ENCODE results near the gene CLSTN3. TPM values are rescaled to one million over a fixed set of nuclear protein-coding genes. Genes with fewer than 3 reads are reported as not detected.

Gene CLSTN3
- total RNA-seq, 4 donors from 2014 or later = 18.0 to 53.4 (median 37.3) TPM

DNA sequence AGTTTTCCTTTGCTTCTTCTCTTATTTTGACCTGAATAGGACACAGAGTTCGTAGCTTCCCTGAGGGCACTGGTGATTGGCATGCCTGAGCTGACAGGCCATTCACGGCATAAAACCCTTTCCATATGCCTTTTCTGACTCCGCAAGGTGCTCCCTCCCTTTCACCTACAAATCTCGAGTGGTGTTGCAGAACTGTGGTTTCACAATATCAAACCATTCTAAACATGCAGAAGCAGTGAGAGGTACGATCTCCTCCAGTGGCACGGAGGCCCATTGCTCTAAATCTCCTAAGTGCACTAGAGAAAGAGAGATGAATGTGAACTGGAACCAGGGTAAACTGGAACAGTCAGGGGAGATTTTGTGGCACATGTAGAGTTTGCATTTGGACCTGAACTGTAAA, 23.9 kb downstream of the CLSTN3 start:
- intact Hi-C loops (cut with DNase I) = no loop called here
- H3K4me3 ChIP-seq (replicated peaks in 1 of 3) = no peak overlapping the region
- H3K36me3 ChIP-seq = peaks cover 11 to 20% of the 10 kb centered on the region in 2 donors
- TF ChIP-seq, protein P1, sequence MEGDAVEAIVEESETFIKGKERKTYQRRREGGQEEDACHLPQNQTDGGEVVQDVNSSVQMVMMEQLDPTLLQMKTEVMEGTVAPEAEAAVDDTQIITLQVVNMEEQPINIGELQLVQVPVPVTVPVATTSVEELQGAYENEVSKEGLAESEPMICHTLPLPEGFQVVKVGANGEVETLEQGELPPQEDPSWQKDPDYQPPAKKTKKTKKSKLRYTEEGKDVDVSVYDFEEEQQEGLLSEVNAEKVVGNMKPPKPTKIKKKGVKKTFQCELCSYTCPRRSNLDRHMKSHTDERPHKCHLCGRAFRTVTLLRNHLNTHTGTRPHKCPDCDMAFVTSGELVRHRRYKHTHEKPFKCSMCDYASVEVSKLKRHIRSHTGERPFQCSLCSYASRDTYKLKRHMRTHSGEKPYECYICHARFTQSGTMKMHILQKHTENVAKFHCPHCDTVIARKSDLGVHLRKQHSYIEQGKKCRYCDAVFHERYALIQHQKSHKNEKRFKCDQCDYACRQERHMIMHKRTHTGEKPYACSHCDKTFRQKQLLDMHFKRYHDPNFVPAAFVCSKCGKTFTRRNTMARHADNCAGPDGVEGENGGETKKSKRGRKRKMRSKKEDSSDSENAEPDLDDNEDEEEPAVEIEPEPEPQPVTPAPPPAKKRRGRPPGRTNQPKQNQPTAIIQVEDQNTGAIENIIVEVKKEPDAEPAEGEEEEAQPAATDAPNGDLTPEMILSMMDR (IDR thresholded peaks at IDR 0.05) = no peak
- TF ChIP-seq POLR2A (IDR thresholded peaks at IDR 0.05) = no peak
- H3K27me3 ChIP-seq = no peaks in the 10 kb centered on the region
- peaks cover 10 to 11% of the 10 kb centered on the region in 2 donors for H3K4me1 ChIP-seq
- DNase-seq = peak in 1 of 2 donors; percentile 29
- no peak overlapping the region for H3K27ac ChIP-seq
- WGBS, 2 donors = 66 to 67% methylated on average over 6 of the region's 6 CpGs
- no peaks in the 10 kb centered on the region for H3K9me3 ChIP-seq

DNA sequence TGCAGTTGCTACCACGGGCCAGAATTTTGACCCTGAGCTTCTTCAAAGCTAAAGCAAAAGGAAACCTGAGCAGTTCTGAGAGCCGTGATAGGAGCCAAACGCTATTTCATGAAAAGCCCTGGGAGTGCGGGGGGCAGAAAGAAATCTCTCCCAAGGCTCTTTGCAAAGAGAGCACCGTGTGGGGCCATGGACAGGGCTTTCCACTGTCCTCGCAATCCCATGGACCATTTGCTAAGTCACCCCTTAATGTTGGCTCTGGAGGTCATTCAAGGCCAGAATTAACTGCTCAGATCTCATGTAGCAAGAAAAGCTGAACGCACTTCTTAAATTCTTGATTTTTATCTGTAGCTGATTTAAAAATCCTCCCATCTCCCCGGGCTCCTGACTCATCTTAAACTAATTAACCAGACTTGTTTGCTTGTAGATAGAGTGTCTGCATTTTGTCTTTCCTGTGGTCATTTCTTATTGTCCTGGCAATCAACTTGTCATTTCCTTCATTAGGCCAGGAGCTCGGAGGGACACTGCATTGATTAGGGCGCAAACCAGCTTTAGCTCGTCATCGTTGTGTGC, 24.8 kb downstream of the CLSTN3 start:
- no peaks in the 10 kb centered on the region for H3K27me3 ChIP-seq
- H3K9me3 ChIP-seq = no peaks in the 10 kb centered on the region
- intact Hi-C loops (cut with DNase I) = no loop called here
- no peak overlapping the region for H3K4me3 ChIP-seq (replicated peaks in 1 of 3)
- WGBS, 2 donors = 82 to 90% methylated on average over 12 of the region's 12 CpGs
- TF ChIP-seq, protein P1 (IDR thresholded peaks at IDR 0.05) = no peak
- TF ChIP-seq POLR2A (IDR thresholded peaks at IDR 0.05) = no peak
- DNase-seq = no peak
- peak overlapping the region in 1 of 3 donors; percentile 42 for H3K27ac ChIP-seq
- peaks cover 10 to 11% of the 10 kb centered on the region in 2 donors for H3K4me1 ChIP-seq
- peaks cover 5 to 11% of the 10 kb centered on the region in 2 donors for H3K36me3 ChIP-seq

DNA sequence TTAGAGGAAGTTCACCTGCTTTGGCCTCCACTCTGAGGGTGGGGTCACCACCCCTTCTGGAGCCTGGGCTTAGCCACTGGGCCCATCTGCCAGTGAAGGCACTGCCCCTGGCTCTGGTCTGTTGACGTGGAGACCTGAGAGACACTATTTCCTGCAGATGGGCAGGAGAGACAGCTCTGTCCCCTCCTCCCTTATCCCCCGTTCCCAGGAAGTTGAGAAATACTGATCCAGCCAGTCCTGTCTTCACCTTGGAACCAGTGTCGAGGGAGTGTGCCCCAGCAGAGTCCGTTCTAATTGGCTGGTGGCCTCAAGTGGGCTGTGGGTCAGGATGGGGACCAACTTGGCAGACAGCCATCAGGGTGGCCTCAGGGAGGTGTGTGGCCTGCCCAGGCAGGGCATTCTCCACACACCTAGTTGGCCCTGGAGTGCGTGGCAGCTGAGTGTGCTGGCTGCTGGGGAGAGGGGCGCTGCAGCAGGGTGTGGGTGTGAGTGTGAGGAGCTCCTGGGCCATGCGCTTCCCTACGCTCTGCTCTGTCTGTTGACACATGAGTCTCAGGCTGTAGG, 25.4 kb downstream of the CLSTN3 start:
- intact Hi-C loops (cut with DNase I) = no loop called here
- Histone ChIP-seq H3K27ac (peak overlapping the region in 2 of 3 donors; percentile 10 to 42), H3K27me3 (no peaks in the 10 kb centered on the region), H3K4me3 (replicated peaks in 1 of 3) (no peak overlapping the region), H3K36me3 (peaks cover 5 to 11% of the 10 kb centered on the region in 2 donors), H3K9me3 (no peaks in the 10 kb centered on the region), H3K4me1 (peaks cover 10 to 11% of the 10 kb centered on the region in 2 donors)
- WGBS, 2 donors = 21 to 49% methylated on average over 2 to 8 of the region's 8 CpGs
- TF ChIP-seq POLR2A (IDR thresholded peaks at IDR 0.05) = no peak
- TF ChIP-seq, protein P1 (IDR thresholded peaks at IDR 0.05) = no peak
- peak; percentile 93 to 95 for DNase-seq

DNA sequence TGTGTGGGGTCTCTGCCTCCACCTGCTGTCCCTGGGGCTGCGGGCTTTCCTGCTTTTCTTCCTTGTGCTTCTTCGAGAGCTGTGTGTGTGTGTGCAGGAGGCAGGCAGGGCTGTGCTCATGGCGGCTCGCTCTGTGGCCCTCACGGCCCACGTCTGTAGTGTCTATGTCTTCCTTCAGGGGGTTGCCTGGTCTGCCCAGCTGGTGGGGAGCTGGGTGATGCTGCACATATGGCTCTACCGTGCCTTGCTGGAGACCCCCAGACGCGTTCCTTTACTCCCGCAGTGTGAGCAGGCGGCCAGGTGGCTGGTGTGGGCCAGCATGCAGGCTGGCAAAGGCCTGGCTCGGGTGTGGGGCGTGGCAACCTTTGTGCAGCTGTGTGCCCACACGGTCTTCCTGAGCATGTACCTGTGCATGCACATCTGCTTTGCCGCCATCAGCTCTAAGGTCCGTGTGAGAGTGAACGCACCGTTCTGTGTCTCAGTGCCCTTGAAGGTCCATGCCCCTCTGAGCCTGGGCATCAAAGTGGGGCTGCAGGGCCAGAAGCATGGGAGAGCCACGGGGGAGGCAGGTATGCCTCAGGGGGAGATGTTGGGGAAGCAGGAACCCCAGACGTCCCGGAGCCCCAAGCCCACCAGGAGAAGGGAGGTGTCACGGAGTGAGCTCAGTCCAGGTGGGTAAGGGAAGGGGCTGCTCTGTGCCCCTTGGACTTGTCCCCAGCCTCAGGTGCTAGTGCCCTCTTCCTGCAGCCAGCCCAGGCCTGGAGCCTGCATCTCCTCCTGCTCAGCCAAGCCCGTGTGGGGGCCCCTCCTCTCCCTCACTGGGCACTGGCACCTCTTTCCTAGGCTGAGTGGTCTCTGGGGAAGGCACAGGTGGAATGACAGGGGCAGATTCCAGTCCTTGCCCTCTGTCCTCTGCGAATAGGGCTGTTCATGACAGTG, 26.4 kb downstream of the CLSTN3 start:
- DNase-seq = no peak
- no peaks in the 10 kb centered on the region for H3K9me3 ChIP-seq

More for the DNA sequence above, 26.4 kb downstream of the CLSTN3 start:
- intact Hi-C loops (cut with DNase I) = no loop called here
- Histone ChIP-seq H3K4me1 (peaks cover 10 to 11% of the 10 kb centered on the region in 2 donors), H3K27ac (no peak overlapping the region), H3K36me3 (peaks cover 0 to 6% of the 10 kb centered on the region in 2 donors), H3K27me3 (no peaks in the 10 kb centered on the region), H3K4me3 (replicated peaks in 1 of 3) (no peak overlapping the region)
- WGBS, 2 donors = 88 to 91% methylated on average over 15 to 18 of the region's 24 CpGs
- TF ChIP-seq, protein P1 (IDR thresholded peaks at IDR 0.05) = no peak
- no peak for TF ChIP-seq POLR2A (IDR thresholded peaks at IDR 0.05)

All from thyroid gland (tissue), 4 donors.